Esophagus squamous epithelium (tissue), 5 donors: ENCODE measurements around the gene ST7. TPM values are rescaled to one million over a fixed set of nuclear protein-coding genes. Genes with fewer than 3 reads are reported as not detected.

Experiments used
- DNase-seq: peaks from one replicate; lab custom pipeline; 2025; lab: John Stamatoyannopoulos, UW
- H3K27ac ChIP-seq, 4 donors: fragments of 200-600 bp; sonication (generic); one replicate each; pipeline ENCODE4 v1.5.1; 2016 to 2019; ENCODE audit warnings: mild to moderate bottlenecking in 1 of 4
- H3K27me3 ChIP-seq, 4 donors: fragments of 200-600 bp; sonication (generic); 1 replicate in 3 of 4; 2 replicates in 1 of 4; pipeline versions ENCODE4 v1.5.1 to v1.6.0; 2017 to 2021; ENCODE audit warnings: antibody characterized with exemption in 1 of 4
- H3K36me3 ChIP-seq, 3 donors: fragments of 200-600 bp; sonication (generic); one replicate each; pipeline ENCODE4 v1.5.1; 2016 to 2019
- H3K4me1 ChIP-seq, 3 donors: fragments of 200-600 bp; sonication (generic); one replicate each; pipeline ENCODE4 v1.5.1; 2017 to 2019
- H3K4me3 ChIP-seq, 4 donors: fragments of 200-600 bp; sonication (generic); 1 replicate in 3 of 4; 2 replicates in 1 of 4; pipeline ENCODE4 v1.5.1; 2016 to 2019; ENCODE audit warnings: mild to moderate bottlenecking in 2 of 4, moderate library complexity in 1 of 4
- H3K9me3 ChIP-seq, 3 donors: fragments of 200-600 bp; sonication (generic); one replicate each; pipeline ENCODE4 v1.5.1; 2016 to 2019
- CTCF ChIP-seq, 6 experiments: fragments of 450-650 bp in 4 of 6; fragments of 200-600 bp in 2 of 6; sonication (generic) in 2 of 6; IDR thresholded peaks; one replicate each; pipeline ENCODE4 v1.5.1; 2016 to 2019; ENCODE audit warnings: antibody characterized with exemption in 6 of 6, mild to moderate bottlenecking in 4 of 6, moderate library complexity in 4 of 6
- POLR2A ChIP-seq, 4 donors: fragments of 450-650 bp; IDR thresholded peaks; one replicate each; pipeline ENCODE4 v1.6.1; 2017; ENCODE audit warnings: antibody characterized with exemption in 4 of 4, mild to moderate bottlenecking in 4 of 4, moderate library complexity in 3 of 4
- WGBS, 2 donors: methylation state at CpG; one replicate each; pipeline ENCODE4 v1.1.5; 2018; 5-methylcytosine and 5-hydroxymethylcytosine counted together
- intact Hi-C: fragments of 100-400 bp; cut with DNase I; formaldehyde crosslinking; loops from one replicate; pipeline ENCODE4 v1.15.0; 2022
- total RNA-seq, 4 donors: library from RNA; depleted of rRNA; stranded (reverse); fragments of >200 nt; gene quantifications; one replicate each; pipeline ENCODE4 v1.1.0, GENCODE V29; 2016
- donor health status: DM: yes; HTN: yes; CAD: no.

The ST7 gene
- total RNA-seq, 4 donors from 2014 or later: 12.9 to 18.0 (median 15.3) TPM

- H3K9me3 ChIP-seq: no peaks in the 10 kb centered on the region
- no peaks in the 10 kb centered on the region for H3K27me3 ChIP-seq
- H3K4me3 ChIP-seq: no peak overlapping the region
- WGBS, 2 donors: 55 to 82% methylated on average over 1 of the region's 1 CpG
- H3K27ac ChIP-seq: peak overlapping the region in 1 of 4 donors; percentile 10
- no peaks in the 10 kb centered on the region for H3K36me3 ChIP-seq
- intact Hi-C loops: no loop called here
- DNase-seq: no peak
- no peak for TF ChIP-seq POLR2A (IDR thresholded peaks at IDR 0.05)
- TF ChIP-seq CTCF (IDR thresholded peaks at IDR 0.05): no peak
- peaks cover 12 to 28% (median 15%) of the 10 kb centered on the region in 3 donors for H3K4me1 ChIP-seq
Observed at GRCh38 chr7:117084286-117084685, 131.0 kb downstream of the ST7 start.

GRCh38 chr7:117085275-117085674, 132.0 kb downstream of the ST7 start:
- Histone ChIP-seq H3K27me3 (no peaks in the 10 kb centered on the region), H3K36me3 (no peaks in the 10 kb centered on the region), H3K27ac (peak overlapping the region in 1 of 4 donors; percentile 10), H3K4me3 (no peak overlapping the region), H3K4me1 (peaks cover 12 to 28% (median 15%) of the 10 kb centered on the region in 3 donors), H3K9me3 (no peaks in the 10 kb centered on the region)
- 40 to 42% methylated on average over 3 of the region's 3 CpGs for WGBS, 2 donors
- DNase-seq: no peak
- TF ChIP-seq POLR2A (IDR thresholded peaks at IDR 0.05) (no peak), CTCF (IDR thresholded peaks at IDR 0.05) (no peak)
- intact Hi-C loops: no loop called here

- intact Hi-C loops: no loop called here
- Histone ChIP-seq H3K27ac (peak overlapping the region in 1 of 4 donors; percentile 10), H3K36me3 (no peaks in the 10 kb centered on the region), H3K4me1 (peaks cover 12 to 28% (median 15%) of the 10 kb centered on the region in 3 donors), H3K9me3 (no peaks in the 10 kb centered on the region), H3K4me3 (no peak overlapping the region), H3K27me3 (no peaks in the 10 kb centered on the region)
- WGBS, 2 donors: 67 to 78% methylated on average over 3 of the region's 3 CpGs
- no peak for DNase-seq
- no peak for TF ChIP-seq POLR2A (IDR thresholded peaks at IDR 0.05)
- TF ChIP-seq CTCF (IDR thresholded peaks at IDR 0.05): no peak
Observed at GRCh38 chr7:117085769-117086463, 132.6 kb downstream of the ST7 start.

GRCh38 chr7:117086788-117087187, 133.5 kb downstream of the ST7 start:
- Histone ChIP-seq H3K36me3 (no peaks in the 10 kb centered on the region), H3K4me3 (no peak overlapping the region), H3K27ac (no peak overlapping the region), H3K4me1 (peaks cover 12 to 28% (median 15%) of the 10 kb centered on the region in 3 donors), H3K27me3 (no peaks in the 10 kb centered on the region), H3K9me3 (no peaks in the 10 kb centered on the region)
- TF ChIP-seq CTCF (IDR thresholded peaks at IDR 0.05) (no peak), POLR2A (IDR thresholded peaks at IDR 0.05) (no peak)
- WGBS, 2 donors: 59 to 63% methylated on average over 3 of the region's 3 CpGs
- intact Hi-C loops: no loop called here
- no peak for DNase-seq

- Histone ChIP-seq H3K4me1 (peaks cover 12 to 28% (median 15%) of the 10 kb centered on the region in 3 donors), H3K36me3 (no peaks in the 10 kb centered on the region), H3K4me3 (no peak overlapping the region), H3K27me3 (no peaks in the 10 kb centered on the region), H3K9me3 (no peaks in the 10 kb centered on the region), H3K27ac (no peak overlapping the region)
- no peak for DNase-seq
- intact Hi-C loops: no loop called here
- 67 to 80% methylated on average over 4 of the region's 4 CpGs for WGBS, 2 donors
- TF ChIP-seq CTCF (IDR thresholded peaks at IDR 0.05) (no peak), POLR2A (IDR thresholded peaks at IDR 0.05) (no peak)
Observed at GRCh38 chr7:117087639-117088396, 134.5 kb downstream of the ST7 start.
